H1 (cell line): ENCODE results near the gene KLHL36. TPM values are rescaled to one million over a fixed set of nuclear protein-coding genes. Genes with fewer than 3 reads are reported as not detected.

Source experiments
- CTCF ChIA-PET: fragments of 300-600 bp; sonication (Branson Sonifier 250); formaldehyde crosslinking; loops from one replicate; lab custom pipeline; 2021; ENCODE audit not compliant: partially characterized antibody; lab: Charles Lee
- POLR2A ChIA-PET: fragments of 300-600 bp; sonication (Branson Sonifier 250); formaldehyde crosslinking; loops from one replicate; lab custom pipeline; 2021; ENCODE audit warnings: inconsistent platforms; ENCODE audit not compliant: partially characterized antibody; lab: Charles Lee
- DNase-seq, 2 experiments: peaks; one replicate each; pipeline versions ENCODE4 v3.0.0 to v3.0.0-alpha.2; 2010 to 2022; ENCODE audit warnings: low spot score in 2 of 2, low read depth in 1 of 2, mixed read lengths in 1 of 2
- FAIRE-seq: peaks from 2 replicates; lab custom pipeline; 2011; peaks lifted over from hg19 to GRCh38; lab: Jason Lieb, UNC
- H2AFZ ChIP-seq: 2 replicates; pipeline ENCODE4 v1.8.1; 2012; ENCODE audit warnings: low read length, inconsistent platforms
- H2AK5ac ChIP-seq: 2 replicates; pipeline ENCODE4 v1.6.1; 2013; ENCODE audit warnings: low read depth, low read length
- H2BK120ac ChIP-seq: replicated peaks from 2 replicates; pipeline ENCODE3; 2013; ENCODE audit warnings: low read depth, low read length, inconsistent platforms
- H2BK12ac ChIP-seq: 2 replicates; pipeline ENCODE4 v1.6.1; 2013; ENCODE audit warnings: low read depth, low read length
- H2BK15ac ChIP-seq: 2 replicates; pipeline ENCODE4 v1.6.1; 2013; ENCODE audit warnings: low read length
- H2BK20ac ChIP-seq: 2 replicates; pipeline ENCODE4 v1.6.1; 2013; ENCODE audit warnings: low read length
- H2BK5ac ChIP-seq: 2 replicates; pipeline ENCODE4 v1.6.1; 2013; ENCODE audit warnings: low read depth, low read length
- H3K14ac ChIP-seq: 2 replicates; pipeline ENCODE4 v1.6.1; 2013; ENCODE audit warnings: inconsistent platforms; ENCODE audit not compliant: insufficient read length
- H3K18ac ChIP-seq: 2 replicates; pipeline ENCODE4 v1.6.1; 2013; ENCODE audit warnings: low read length; ENCODE audit errors: extremely low read depth
- H3K23ac ChIP-seq: 2 replicates; pipeline ENCODE4 v1.6.1; 2013; ENCODE audit warnings: inconsistent platforms; ENCODE audit not compliant: insufficient read length
- H3K23me2 ChIP-seq: 2 replicates; pipeline ENCODE4 v1.6.1; 2013; ENCODE audit warnings: low read depth, low read length
- H3K27ac ChIP-seq: 2 replicates; pipeline ENCODE4 v1.6.1; 2011; ENCODE audit warnings: low read depth, low read length, inconsistent platforms
- H3K27me3 ChIP-seq, 4 experiments: replicated peaks in 1 of 4; 1 replicate in 1 of 4; 2 replicates in 3 of 4; pipeline versions ENCODE4 v1.6.1 to v1.8.1; 2011 to 2013; ENCODE audit warnings: low read length in 3 of 4, mild to moderate bottlenecking in 3 of 4, inconsistent platforms in 2 of 4, mixed read lengths in 2 of 4, moderate library complexity in 1 of 4; ENCODE audit not compliant: control insufficient read depth in 3 of 4, insufficient read depth in 3 of 4; ENCODE audit errors: extremely low read depth in 1 of 4
- H3K36me3 ChIP-seq, 4 experiments: 2 replicates each; pipeline versions ENCODE4 v1.6.1 to v1.8.1; 2011 to 2013; ENCODE audit warnings: mild to moderate bottlenecking in 4 of 4, low read length in 3 of 4, moderate library complexity in 2 of 4, control low read depth in 1 of 4, inconsistent platforms in 1 of 4; ENCODE audit not compliant: insufficient read depth in 4 of 4, control insufficient read depth in 2 of 4
- H3K4ac ChIP-seq: replicated peaks from 2 replicates; pipeline ENCODE3; 2013; ENCODE audit warnings: low read length, low read depth, mixed read lengths, inconsistent platforms; ENCODE audit not compliant: insufficient read length
- H3K4me1 ChIP-seq, 4 experiments: replicated peaks in 1 of 4; 1 replicate in 1 of 4; 2 replicates in 3 of 4; pipeline versions ENCODE4 v1.6.1 to v1.8.1; 2011 to 2013; ENCODE audit warnings: low read length in 3 of 4, inconsistent platforms in 2 of 4, mixed read lengths in 1 of 4; ENCODE audit not compliant: insufficient read depth in 4 of 4, control insufficient read depth in 3 of 4
- H3K4me2 ChIP-seq, 2 experiments: 2 replicates each; pipeline versions ENCODE4 v1.6.1 to v1.8.1; 2011 to 2013; ENCODE audit warnings: low read depth in 2 of 2, low read length in 2 of 2, control low read depth in 1 of 2, inconsistent platforms in 1 of 2, mild to moderate bottlenecking in 1 of 2; ENCODE audit not compliant: insufficient read depth in 1 of 2
- H3K4me3 ChIP-seq, 4 experiments: fragments of 200-600, 300-600 bp in 1 of 4; sonication (generic), shearing (Covaris generic), sonication (Bioruptor Twin) in 1 of 4; 2 replicates each; pipeline versions ENCODE4 v1.5.1 to v1.8.1; 2011 to 2016; ENCODE audit warnings: low read length in 4 of 4, low read depth in 3 of 4, control low read depth in 2 of 4, inconsistent platforms in 2 of 4, mild to moderate bottlenecking in 2 of 4, mixed read lengths in 1 of 4, moderate library complexity in 1 of 4; ENCODE audit not compliant: insufficient read depth in 2 of 4; ENCODE audit errors: extremely low read depth in 1 of 4
- H3K56ac ChIP-seq: replicated peaks from 2 replicates; pipeline ENCODE3; 2013; ENCODE audit warnings: low read depth, mild to moderate bottlenecking, mixed read lengths, low read length, inconsistent platforms; ENCODE audit not compliant: insufficient read length
- H3K79me1 ChIP-seq: 2 replicates; pipeline ENCODE4 v1.6.1; 2013; ENCODE audit warnings: low read depth, low read length, control low read depth
- H3K79me2 ChIP-seq, 2 experiments: 2 replicates each; pipeline versions ENCODE4 v1.6.1 to v1.8.1; 2012 to 2013; ENCODE audit warnings: low read length in 2 of 2, mild to moderate bottlenecking in 2 of 2, inconsistent platforms in 1 of 2; ENCODE audit not compliant: insufficient read depth in 2 of 2, control insufficient read depth in 1 of 2
- H3K9ac ChIP-seq, 4 experiments: replicated peaks in 1 of 4; 1 replicate in 1 of 4; 2 replicates in 3 of 4; pipeline versions ENCODE4 v1.6.1 to v1.8.1; 2011 to 2013; ENCODE audit warnings: low read depth in 3 of 4, low read length in 3 of 4, control low read depth in 2 of 4, mild to moderate bottlenecking in 2 of 4, moderate library complexity in 2 of 4, inconsistent platforms in 1 of 4; ENCODE audit errors: extremely low read depth in 1 of 4
- H3K9me3 ChIP-seq, 2 experiments: 2 replicates each; pipeline versions ENCODE4 v1.6.1 to v1.8.1; 2012 to 2013; ENCODE audit warnings: mild to moderate bottlenecking in 2 of 2, moderate library complexity in 2 of 2, control low read depth in 1 of 2, inconsistent platforms in 1 of 2, low read depth in 1 of 2, low read length in 1 of 2, mixed read lengths in 1 of 2; ENCODE audit not compliant: insufficient read depth in 2 of 2
- H4K20me1 ChIP-seq, 2 experiments: replicated peaks in 1 of 2; 2 replicates each; pipeline versions ENCODE3 to v1.8.1; 2011 to 2013; ENCODE audit warnings: inconsistent platforms in 2 of 2, low read length in 2 of 2, mild to moderate bottlenecking in 1 of 2; ENCODE audit not compliant: insufficient read depth in 2 of 2, control insufficient read depth in 1 of 2
- H4K5ac ChIP-seq: 2 replicates; pipeline ENCODE4 v1.6.1; 2013; ENCODE audit warnings: low read length, low read depth, mixed read lengths, inconsistent platforms; ENCODE audit not compliant: insufficient read length
- H4K8ac ChIP-seq: 2 replicates; pipeline ENCODE4 v1.8.0; 2013; ENCODE audit warnings: mild to moderate bottlenecking, moderate library complexity, low read length, inconsistent platforms; ENCODE audit not compliant: insufficient read depth; ENCODE audit errors: extremely low read depth
- H4K91ac ChIP-seq: replicated peaks from 2 replicates; pipeline ENCODE3; 2013; ENCODE audit warnings: low read length, mixed read lengths, inconsistent platforms; ENCODE audit not compliant: insufficient read length
- CTBP2 ChIP-seq: IDR thresholded peaks from 2 replicates; pipeline ENCODE4 v1.7.0; 2011; ENCODE audit warnings: borderline replicate concordance, mild to moderate bottlenecking, moderate library complexity, mixed read lengths, low read length; ENCODE audit not compliant: insufficient read depth, insufficient read length
- KDM4A ChIP-seq: IDR thresholded peaks from one replicate; pipeline ENCODE4 v1.7.1; 2012; ENCODE audit warnings: low read depth, mild to moderate bottlenecking, moderate library complexity, low read length, inconsistent platforms; ENCODE audit not compliant: severe bottlenecking
- MAX ChIP-seq: IDR thresholded peaks from 2 replicates; pipeline ENCODE4 v1.6.1; 2012; ENCODE audit warnings: inconsistent platforms
- NRF1 ChIP-seq: IDR thresholded peaks from 2 replicates; pipeline ENCODE4 v1.6.1; 2011; ENCODE audit warnings: mild to moderate bottlenecking, low read depth, low read length, improper control_type of control experiment
- SP1 ChIP-seq: IDR thresholded peaks from 2 replicates; pipeline ENCODE4 v1.6.1; 2011; ENCODE audit warnings: low read depth, low read length
- SUZ12 ChIP-seq: fragments of 200-600 bp; sonication (generic); IDR thresholded peaks from 2 replicates; pipeline ENCODE4 v1.6.1; 2012; ENCODE audit warnings: mild to moderate bottlenecking, inconsistent platforms, low read length, moderate library complexity, mixed read lengths
- TAF7 ChIP-seq: optimal IDR thresholded peaks from 2 replicates; pipeline ENCODE3; 2011; ENCODE audit warnings: low read depth, mild to moderate bottlenecking, inconsistent platforms, low read length, moderate library complexity, borderline replicate concordance
- TEAD4 ChIP-seq: IDR thresholded peaks from 2 replicates; pipeline ENCODE4 v1.6.1; 2012; ENCODE audit warnings: low read depth, low read length, inconsistent platforms, mixed read lengths
- WGBS, 2 experiments: shearing (Covaris generic) in 1 of 2; methylation state at CpG; one replicate each; pipeline versions ENCODE4 v1.1.6 to v1.1.7; 2013 to 2015; ENCODE audit warnings: low lambda C conversion rate in 2 of 2, mixed read lengths in 2 of 2, inconsistent platforms in 1 of 2, low coverage in 1 of 2, missing lambda C conversion rate in 1 of 2; ENCODE audit not compliant: insufficient replicate concordance in 2 of 2, insufficient coverage in 1 of 2, insufficient read length in 1 of 2; ENCODE audit errors: extremely low coverage in 1 of 2, missing lambda C conversion rate in 1 of 2; 5-methylcytosine and 5-hydroxymethylcytosine counted together
- polyA plus RNA-seq, 7 experiments: library from polyadenylated mRNA; depleted of rRNA in 3 of 7; stranded (reverse) in 5 of 7; unstranded in 2 of 7; fragments of >200 nt in 5 of 7; fragments of 200-250 nt in 2 of 7; gene quantifications; 1 replicate in 5 of 7; 2 replicates in 1 of 7; 4 replicates in 1 of 7; pipeline versions ENCODE4 v1.2.1 to v1.2.3, GENCODE V29; 2011 to 2013; ENCODE audit warnings: missing spikeins in 2 of 7, mixed read lengths in 2 of 7
- total RNA-seq: library from RNA; stranded (reverse); fragmentation: NEBNext Ultra II Directional; extraction: Animal tissue kit (Norgen Biotek cat#: 25700); gene quantifications from 2 replicates; pipeline ENCODE4 v1.2.1, GENCODE V29; 2021

The KLHL36 gene
- total and polyA plus RNA-seq, 2 of the 8 experiments (the other 6 are each of a cell fraction or from before 2014, with no cell fraction given): 22.9 to 33.6 TPM

GRCh38 chr16:84678541-84678940 lies 30.2 kb downstream of the KLHL36 start:
- WGBS, 2 experiments: 92% methylated on average over 7 of the region's 9 CpGs; no CpG with 5 or more reads in 1 of the 2 experiments
- H2BK5ac ChIP-seq: no peak overlapping the region
- H3K4ac ChIP-seq: no peak overlapping the region
- no peak for DNase-seq
- no peak overlapping the region for H4K8ac ChIP-seq
- H3K23me2 ChIP-seq: no peaks in the 10 kb centered on the region
- no peak overlapping the region for H3K18ac ChIP-seq
- no peak overlapping the region for H2AFZ ChIP-seq
- no peak overlapping the region for H3K14ac ChIP-seq
- H3K27ac ChIP-seq: no peak overlapping the region
- no peaks in the 10 kb centered on the region for H3K9me3 ChIP-seq
- no peak overlapping the region for H2BK15ac ChIP-seq
- H3K9ac ChIP-seq: no peak overlapping the region
- no peak overlapping the region for H2BK12ac ChIP-seq
- H3K56ac ChIP-seq: no peak overlapping the region
- H3K36me3 ChIP-seq: no peaks in the 10 kb centered on the region
- H4K5ac ChIP-seq: no peak overlapping the region
- H3K4me3 ChIP-seq: no peak overlapping the region
- no peaks in the 10 kb centered on the region for H3K27me3 ChIP-seq
- no peak overlapping the region for H2BK120ac ChIP-seq
- no peaks in the 10 kb centered on the region for H3K79me1 ChIP-seq
- ChIA-PET CTCF (interaction anchor here (0.9 to 1.9 kb wide), 4 partner anchors 8 to 48 kb away, joined by 3 to 7 read pairs (median 3); no protein-coding TSS in a partner anchor), POLR2A (no interaction called here)
- H3K23ac ChIP-seq: no peak overlapping the region
- FAIRE-seq: no peak
- peaks cover 0 to 3% of the 10 kb centered on the region in 2 experiments for H4K20me1 ChIP-seq
- H2AK5ac ChIP-seq: no peak overlapping the region
- no peak overlapping the region for H2BK20ac ChIP-seq
- TF ChIP-seq NRF1: no peak
- no peak for TF ChIP-seq KDM4A
- TF ChIP-seq TAF7: no peak
- no peak for TF ChIP-seq SUZ12
- TF ChIP-seq MAX: no peak
- no peak for TF ChIP-seq SP1
- no peak for TF ChIP-seq CTBP2
- no peak for TF ChIP-seq TEAD4
- no peaks in the 10 kb centered on the region for H3K79me2 ChIP-seq
- no peak overlapping the region for H3K4me2 ChIP-seq
- H3K4me1 ChIP-seq: peaks cover 0 to 7% (median 4%) of the 10 kb centered on the region in 4 experiments; a peak in 5 of 7 replicates
- H4K91ac ChIP-seq: no peak overlapping the region
